H1 (cell line): ENCODE measurements around the gene MRC2. TPM values are rescaled to one million over a fixed set of nuclear protein-coding genes. Genes with fewer than 3 reads are reported as not detected.

Experiments used
- CHD1 ChIP-seq: IDR thresholded peaks from 2 replicates; pipeline ENCODE4 v1.6.1; 2012; ENCODE audit warnings: low read depth, low read length, improper control_type of control experiment
- CREB1 ChIP-seq: IDR thresholded peaks from 2 replicates; pipeline ENCODE4 v1.6.1; 2012; ENCODE audit warnings: inconsistent platforms
- JUN ChIP-seq: IDR thresholded peaks from 2 replicates; pipeline ENCODE4 v1.6.1; 2011; ENCODE audit warnings: low read depth, mild to moderate bottlenecking, improper control_type of control experiment, low read length
- NRF1 ChIP-seq: IDR thresholded peaks from 2 replicates; pipeline ENCODE4 v1.6.1; 2011; ENCODE audit warnings: mild to moderate bottlenecking, low read depth, low read length, improper control_type of control experiment
- RAD21 ChIP-seq, 2 experiments: IDR thresholded peaks in 1 of 2; conservative IDR thresholded peaks in 1 of 2; 2 replicates each; pipeline ENCODE4 v1.6.1; 2011; ENCODE audit warnings: low read depth in 2 of 2, low read length in 2 of 2, improper control_type of control experiment in 1 of 2, inconsistent platforms in 1 of 2, mild to moderate bottlenecking in 1 of 2, moderate library complexity in 1 of 2
- SP4 ChIP-seq: IDR thresholded peaks from 2 replicates; pipeline ENCODE4 v1.6.1; 2012; ENCODE audit warnings: low read length, inconsistent platforms
- polyA plus RNA-seq, 7 experiments: library from polyadenylated mRNA; depleted of rRNA in 3 of 7; stranded (reverse) in 5 of 7; unstranded in 2 of 7; fragments of >200 nt in 5 of 7; fragments of 200-250 nt in 2 of 7; gene quantifications; 1 replicate in 5 of 7; 2 replicates in 1 of 7; 4 replicates in 1 of 7; pipeline versions ENCODE4 v1.2.1 to v1.2.3, GENCODE V29; 2011 to 2013; ENCODE audit warnings: missing spikeins in 2 of 7, mixed read lengths in 2 of 7
- total RNA-seq: library from RNA; stranded (reverse); fragmentation: NEBNext Ultra II Directional; extraction: Animal tissue kit (Norgen Biotek cat#: 25700); gene quantifications from 2 replicates; pipeline ENCODE4 v1.2.1, GENCODE V29; 2021

MRC2 gene
- total and polyA plus RNA-seq, 2 of the 8 experiments (the other 6 are each of a cell fraction or from before 2014, with no cell fraction given): 7.0 to 24.2 TPM

DNA sequence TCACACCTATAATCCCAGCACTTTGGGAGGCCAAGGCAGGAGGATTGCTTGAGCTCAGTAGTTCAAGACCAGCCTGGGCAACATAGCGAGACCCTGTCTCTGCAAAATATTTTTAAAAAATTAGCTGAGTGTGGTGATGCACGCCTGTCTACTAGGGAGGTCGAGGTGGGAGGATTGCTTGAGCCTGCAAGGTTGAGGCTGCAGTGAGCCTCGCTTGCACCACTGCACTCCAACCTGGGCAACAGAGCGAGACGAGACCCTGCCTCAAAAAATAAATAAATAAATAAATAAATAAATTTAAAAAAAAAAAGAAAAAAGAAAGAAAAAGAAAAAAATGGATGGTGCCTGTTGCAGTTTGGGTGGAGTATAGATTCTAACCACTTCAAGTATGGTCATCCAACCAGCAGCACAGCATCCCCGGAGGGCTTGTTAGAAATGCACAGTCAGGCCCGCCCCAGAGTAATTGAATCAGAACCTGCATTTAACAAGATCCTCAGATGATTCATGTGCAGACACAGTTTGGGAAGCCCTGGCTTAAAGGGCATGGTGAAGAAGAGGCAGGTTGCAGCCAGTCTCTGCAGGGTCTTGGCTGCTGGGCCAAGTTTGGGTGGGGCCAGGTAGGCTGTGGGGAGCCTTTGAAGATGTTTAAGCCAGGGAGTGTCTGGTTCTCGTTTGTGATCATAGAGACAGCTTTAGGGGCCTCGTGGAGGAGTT, 40.8 kb downstream of the MRC2 start (continued):
- no peak for TF ChIP-seq RAD21 (IDR thresholded peaks at IDR 0.05 in 1 of 2, conservative IDR thresholded peaks at IDR 0.05 in 1 of 2; ENCODE audit: low read depth in 2 of 2, low read length in 2 of 2)
- TF ChIP-seq NRF1: no peak
- no peak for TF ChIP-seq JUN
- no peak for TF ChIP-seq SP4
- no peak for TF ChIP-seq CREB1
- no peak for TF ChIP-seq CHD1
